HG02642 (cell line): Measurements from ENCODE around the gene UBE2R2.
"Not testable (repeated sequence)": the region's sequence is repeated elsewhere in the genome, so short reads cannot be mapped to it uniquely, and the experiment has no call there.

Source experiments
- ATAC-seq: cut with Tn5 transposase; IDR thresholded peaks from one replicate; pipeline ENCODE4 v1.9.1; 2021; ENCODE audit warnings: mild to moderate bottlenecking; ENCODE audit not compliant: unreplicated experiment, poor library complexity

UBE2R2 gene

GRCh38 chr9:33816327-33817252 lies at the start of gene UBE2R2:
UBE2R2 (plus strand) TSS chr9:33817160; CDS start chr9:33817758, 598 bp downstream.
- peak; percentile 70 for ATAC-seq

- not testable (repeated sequence) for ATAC-seq
These were observed 46.6 kb upstream of the UBE2R2 start for GRCh38 chr9:33770156-33770880.

GRCh38 chr9:33773135-33773534 lies 43.8 kb upstream of the UBE2R2 start:
- ATAC-seq, result not testable (repeated sequence)

GRCh38 chr9:33774074-33774659 lies 42.8 kb upstream of the UBE2R2 start:
- not testable (repeated sequence) for ATAC-seq

GRCh38 chr9:33776578-33776977 lies 40.4 kb upstream of the UBE2R2 start:
- ATAC-seq, result no peak

- peak; percentile 85 for ATAC-seq
These were observed 38.1 kb upstream of the UBE2R2 start for GRCh38 chr9:33778700-33779351.

- no peak for ATAC-seq
These were observed 36.7 kb upstream of the UBE2R2 start for GRCh38 chr9:33780276-33780675.

GRCh38 chr9:33781736-33782135 lies 35.2 kb upstream of the UBE2R2 start:
- ATAC-seq, result no peak

- ATAC-seq, result no peak
These were observed 34.4 kb upstream of the UBE2R2 start for GRCh38 chr9:33782395-33783152.

GRCh38 chr9:33785914-33786313 lies 31.0 kb upstream of the UBE2R2 start:
- no peak for ATAC-seq

- no peak for ATAC-seq
These were observed 30.3 kb upstream of the UBE2R2 start for GRCh38 chr9:33786681-33787080.

GRCh38 chr9:33787839-33788238 lies 29.1 kb upstream of the UBE2R2 start:
- no peak for ATAC-seq

GRCh38 chr9:33789429-33789828 lies 27.5 kb upstream of the UBE2R2 start:
- ATAC-seq, result not testable (repeated sequence)

GRCh38 chr9:33791117-33791516 lies 25.8 kb upstream of the UBE2R2 start:
- no peak for ATAC-seq

GRCh38 chr9:33793496-33793895 lies 23.5 kb upstream of the UBE2R2 start:
- not testable (repeated sequence) for ATAC-seq

- ATAC-seq, result no peak
These were observed 22.4 kb upstream of the UBE2R2 start for GRCh38 chr9:33794560-33794959.

GRCh38 chr9:33795281-33795680 lies 21.7 kb upstream of the UBE2R2 start, which contains the start of gene PRSS3:
PRSS3 (plus strand) TSS chr9:33795561; CDS start chr9:33795574, 13 bp downstream.
- no peak for ATAC-seq

GRCh38 chr9:33795819-33796218 lies 21.1 kb upstream of the UBE2R2 start:
- no peak for ATAC-seq

- ATAC-seq, result not testable (repeated sequence)
These were observed 20.3 kb upstream of the UBE2R2 start for GRCh38 chr9:33796679-33797078.

GRCh38 chr9:33797837-33798236 lies 19.1 kb upstream of the UBE2R2 start:
- ATAC-seq, result no peak
